Measurements from ENCODE around the gene RNF44.

DNA sequence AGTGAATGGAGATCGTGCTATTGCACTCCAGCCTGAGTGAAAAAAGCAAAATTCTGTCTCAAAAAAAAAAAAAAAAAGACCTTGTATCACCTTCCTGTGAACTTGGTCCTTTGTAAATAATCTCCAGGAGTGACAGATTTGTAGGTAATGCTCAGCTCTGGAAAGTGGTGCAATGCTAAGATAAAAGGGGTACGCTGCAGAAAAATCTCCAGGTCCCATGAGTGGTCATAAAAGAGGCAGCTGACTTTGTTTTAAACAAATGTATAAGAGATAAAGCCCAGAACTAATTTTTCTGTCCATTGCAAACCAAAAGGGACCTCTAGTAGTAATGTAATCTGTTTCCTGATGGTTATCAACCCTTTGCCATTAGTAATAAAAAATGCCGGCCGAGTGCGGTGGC lies 33.7 kb downstream of the RNF44 start:
- no peak for TF ChIP-seq CTCF (conservative IDR thresholded peaks at IDR 0.05 in 1 of 2, IDR thresholded peaks at IDR 0.05 in 1 of 2; ENCODE audit: low read depth in 1 of 2, low read length in 2 of 2)
- no peak for TF ChIP-seq EZH2 (IDR thresholded peaks at IDR 0.05; ENCODE audit: low read length, missing control alignments)

Data from fibroblast of lung (primary cell).